ENCODE measurements around the gene CD164.

- TF ChIP-seq CTCF (conservative IDR thresholded peaks at IDR 0.05) (no peak), ZFX (IDR thresholded peaks at IDR 0.05) (no peak)
These were observed 42.7 kb upstream of the CD164 start for GRCh38 chr6:109424946-109425345.
